Coronary artery (tissue), 2 donors: ENCODE results near the gene HINT3.
A peak's percentile ranks its signal among the peaks of the same experiment; 100 is the strongest.

Source experiments
- DNase-seq: peaks from one replicate; pipeline ENCODE4 v3.0.0-alpha.2; 2017; ENCODE audit warnings: low spot score
- H3K27ac ChIP-seq, 2 donors: fragments of 200-600 bp; sonication (generic); one replicate each; pipeline ENCODE4 v1.5.1; 2016 to 2019
- H3K4me3 ChIP-seq: fragments of 200-600 bp; sonication (generic); 2 replicates; pipeline ENCODE4 v1.5.1; 2016; ENCODE audit warnings: mild to moderate bottlenecking, moderate library complexity
- TF ChIP-seq, protein P1 (sequence below): fragments of 200-600 bp; sonication (generic); IDR thresholded peaks from one replicate; pipeline ENCODE4 v1.5.1; 2019; ENCODE audit warnings: antibody characterized with exemption

Gene HINT3

DNA sequence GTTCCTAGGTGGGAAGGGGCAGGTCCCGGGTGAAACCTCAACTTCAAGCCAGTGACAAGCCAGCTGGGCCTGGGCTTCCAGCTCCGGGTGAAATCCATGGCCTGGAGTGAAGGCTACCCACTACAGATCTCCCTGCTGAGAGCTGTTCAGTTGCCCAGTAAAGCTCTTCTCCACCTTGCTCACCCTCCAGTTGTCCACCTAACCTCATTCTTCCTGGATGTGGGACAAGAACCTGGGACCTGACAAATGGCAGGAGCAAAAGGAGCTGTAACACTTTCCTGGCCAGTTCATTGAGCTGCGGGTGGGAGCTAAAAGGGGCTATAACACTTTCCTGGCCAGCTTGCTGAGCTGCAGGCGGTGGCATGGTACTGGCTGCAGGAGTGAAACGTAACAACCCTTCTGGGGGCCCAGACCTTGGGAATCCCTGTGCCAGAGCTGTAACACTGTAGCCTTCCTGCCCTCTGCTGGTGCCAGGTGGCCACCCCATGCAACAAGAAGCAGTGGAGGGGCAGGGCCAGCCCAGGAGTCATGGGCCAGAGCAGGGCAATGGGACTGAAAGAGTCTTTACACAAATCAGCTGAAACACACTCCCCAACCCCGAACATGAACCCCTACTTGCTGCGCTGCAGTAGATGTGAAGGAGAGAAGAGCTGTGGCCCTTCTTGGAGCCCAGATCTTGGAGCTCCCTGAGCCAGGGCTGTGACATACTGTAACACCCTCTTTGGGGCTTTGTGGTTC, 3.6 kb upstream of the HINT3 start:
- H3K4me3 ChIP-seq = no peak overlapping the region
- TF ChIP-seq, protein P1, sequence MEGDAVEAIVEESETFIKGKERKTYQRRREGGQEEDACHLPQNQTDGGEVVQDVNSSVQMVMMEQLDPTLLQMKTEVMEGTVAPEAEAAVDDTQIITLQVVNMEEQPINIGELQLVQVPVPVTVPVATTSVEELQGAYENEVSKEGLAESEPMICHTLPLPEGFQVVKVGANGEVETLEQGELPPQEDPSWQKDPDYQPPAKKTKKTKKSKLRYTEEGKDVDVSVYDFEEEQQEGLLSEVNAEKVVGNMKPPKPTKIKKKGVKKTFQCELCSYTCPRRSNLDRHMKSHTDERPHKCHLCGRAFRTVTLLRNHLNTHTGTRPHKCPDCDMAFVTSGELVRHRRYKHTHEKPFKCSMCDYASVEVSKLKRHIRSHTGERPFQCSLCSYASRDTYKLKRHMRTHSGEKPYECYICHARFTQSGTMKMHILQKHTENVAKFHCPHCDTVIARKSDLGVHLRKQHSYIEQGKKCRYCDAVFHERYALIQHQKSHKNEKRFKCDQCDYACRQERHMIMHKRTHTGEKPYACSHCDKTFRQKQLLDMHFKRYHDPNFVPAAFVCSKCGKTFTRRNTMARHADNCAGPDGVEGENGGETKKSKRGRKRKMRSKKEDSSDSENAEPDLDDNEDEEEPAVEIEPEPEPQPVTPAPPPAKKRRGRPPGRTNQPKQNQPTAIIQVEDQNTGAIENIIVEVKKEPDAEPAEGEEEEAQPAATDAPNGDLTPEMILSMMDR = no peak
- no peak overlapping the region for H3K27ac ChIP-seq
- no peak for DNase-seq

DNA sequence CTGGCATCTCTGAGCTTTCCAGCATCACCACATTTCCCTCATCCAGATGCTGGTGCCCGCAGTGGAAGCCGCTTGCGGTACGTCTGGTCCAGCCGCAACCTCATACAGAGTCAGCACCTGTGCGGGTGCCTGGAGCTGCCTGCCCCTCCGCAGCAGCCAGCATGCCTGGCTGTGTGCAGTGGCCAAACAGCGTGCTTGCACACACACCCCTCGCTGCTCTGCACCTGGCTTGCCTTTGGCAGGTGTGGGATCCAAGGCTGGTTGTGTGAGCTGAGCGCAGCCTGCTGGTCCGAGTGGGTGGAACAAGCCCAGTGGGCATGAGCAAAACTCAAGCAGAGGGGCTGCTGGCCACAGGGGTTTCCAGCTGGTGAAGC, 3.1 kb upstream of the HINT3 start:
- no peak for DNase-seq
- Histone ChIP-seq H3K4me3 (no peak overlapping the region), H3K27ac (no peak overlapping the region)
- TF ChIP-seq, protein P1 = no peak

DNA sequence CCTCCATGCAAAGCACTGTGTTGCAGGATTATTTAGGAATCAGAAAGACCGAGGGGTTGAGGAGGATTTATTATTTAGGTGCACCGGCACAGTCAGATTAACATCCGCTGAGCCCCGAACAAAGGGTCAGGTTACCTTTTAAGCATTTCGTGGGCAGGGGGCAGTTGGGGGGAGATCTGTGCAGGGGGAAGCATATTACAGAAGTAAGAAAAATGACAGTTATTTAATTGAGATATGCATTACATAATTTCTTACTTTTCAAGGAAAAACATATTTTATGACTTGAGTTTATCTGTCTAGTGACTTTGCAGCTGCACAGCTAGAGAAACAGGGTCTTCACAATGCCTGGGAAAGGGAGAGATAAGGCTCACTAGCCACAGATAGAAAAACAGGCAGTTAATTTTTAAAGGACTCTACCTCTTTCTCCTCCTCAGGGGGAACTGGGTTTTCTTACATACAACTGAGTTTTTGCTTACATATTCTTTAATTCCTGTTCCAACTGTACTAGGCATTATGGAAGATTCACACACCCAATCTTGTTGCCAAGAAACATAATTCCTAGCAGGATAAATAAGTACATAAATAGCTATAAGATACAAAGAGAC, 1.7 kb upstream of the HINT3 start:
- Histone ChIP-seq H3K27ac (no peak overlapping the region), H3K4me3 (no peak overlapping the region)
- DNase-seq = no peak
- TF ChIP-seq, protein P1 = no peak

DNA sequence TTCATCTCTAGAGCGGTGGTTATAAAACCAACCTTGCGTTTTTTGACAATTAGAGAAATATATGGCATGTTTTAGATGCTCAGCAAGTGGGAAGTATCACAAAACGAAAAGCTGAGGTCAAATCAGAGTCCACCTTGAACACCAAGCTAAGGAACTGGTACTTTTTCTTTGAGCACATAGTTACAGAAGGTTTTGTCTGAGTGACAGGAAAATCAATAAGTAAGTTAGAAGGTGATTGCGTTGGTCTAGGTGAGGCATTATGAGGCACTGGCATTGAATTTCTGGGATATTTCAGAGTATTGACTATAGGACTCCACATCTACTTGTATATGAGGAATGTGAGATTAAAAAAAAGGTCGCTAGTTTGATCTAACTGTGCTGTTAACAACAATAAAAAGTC, 597 bp upstream of the HINT3 start:
- H3K4me3 ChIP-seq = peak overlapping the region; percentile 99
- no peak for DNase-seq
- TF ChIP-seq, protein P1 = no peak
- peak overlapping the region in 1 of 2 donors; percentile 95 for H3K27ac ChIP-seq

DNA sequence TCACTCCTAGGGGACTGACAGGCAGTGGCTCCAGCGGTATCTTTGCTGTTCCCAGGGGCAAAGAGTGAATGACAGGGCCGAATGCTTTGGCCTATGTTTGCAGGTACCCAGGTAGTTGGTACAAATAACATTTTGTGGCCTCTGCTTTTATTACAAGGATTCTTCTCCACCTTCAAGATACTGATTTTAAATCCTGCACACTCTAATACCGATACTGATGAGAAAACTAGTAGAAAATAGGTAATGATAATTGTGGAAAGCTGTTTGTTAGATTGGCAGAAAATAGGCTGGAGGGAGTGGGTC, 772 bp downstream of the HINT3 start:
- no peak for DNase-seq
- Histone ChIP-seq H3K4me3 (peak overlapping the region; percentile 99), H3K27ac (peak overlapping the region; percentile 95 to 96)
- TF ChIP-seq, protein P1 = no peak

DNA sequence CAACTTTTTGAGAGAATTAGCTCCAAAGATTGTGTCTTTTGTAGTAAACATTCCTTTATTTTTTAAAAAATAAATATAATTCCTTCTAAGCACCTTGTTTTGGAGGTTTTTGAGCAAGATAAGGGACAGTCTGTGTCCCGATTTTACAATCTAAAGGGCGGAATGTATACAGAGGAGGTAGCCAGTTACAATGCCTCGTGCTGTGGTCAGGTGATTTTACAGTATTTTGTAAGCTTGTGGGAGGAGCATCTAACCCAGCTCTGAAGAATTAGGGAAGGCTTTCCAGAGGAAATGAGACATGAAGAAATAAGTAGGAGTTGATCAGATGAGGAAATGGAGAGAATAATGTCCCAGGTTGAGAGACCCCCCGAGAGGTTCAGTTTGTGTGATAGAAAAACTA, 1.3 kb downstream of the HINT3 start:
- TF ChIP-seq, protein P1 = no peak
- no peak for DNase-seq
- H3K4me3 ChIP-seq = peak overlapping the region; percentile 99
- H3K27ac ChIP-seq = peak overlapping the region; percentile 95 to 96

DNA sequence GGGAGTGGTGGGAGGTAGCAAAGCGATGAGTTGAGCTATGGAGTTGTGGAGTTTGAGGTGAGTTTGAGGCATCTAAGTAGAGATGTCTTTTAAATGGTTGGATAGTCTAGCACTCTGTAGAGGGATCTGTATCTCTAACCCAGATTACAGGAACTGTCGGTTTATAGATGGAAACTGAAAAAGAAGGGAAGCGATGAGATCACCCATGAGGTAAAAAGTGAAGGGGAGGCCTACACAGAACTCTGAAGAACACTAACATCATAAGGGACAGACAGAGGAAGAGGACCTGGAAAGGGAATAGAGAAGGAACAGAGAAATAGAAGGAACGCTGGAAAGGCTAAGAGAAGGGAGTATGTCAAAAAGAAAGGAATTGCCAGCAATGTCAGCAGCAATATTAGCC, 2.5 kb downstream of the HINT3 start:
- no peak overlapping the region for H3K4me3 ChIP-seq
- DNase-seq = no peak
- H3K27ac ChIP-seq = no peak overlapping the region
- TF ChIP-seq, protein P1 = no peak
